ENCODE results near the gene ILF2. TPM values are rescaled to one million over a fixed set of nuclear protein-coding genes. Genes with fewer than 3 reads are reported as not detected.
A peak's percentile ranks its signal among the peaks of the same experiment; 100 is the strongest.

The ILF2 gene
- total and polyA plus RNA-seq, 2 of the 13 experiments (the other 11 are each of a cell fraction or from before 2014, with no cell fraction given), result 292 to 366 TPM

DNA sequence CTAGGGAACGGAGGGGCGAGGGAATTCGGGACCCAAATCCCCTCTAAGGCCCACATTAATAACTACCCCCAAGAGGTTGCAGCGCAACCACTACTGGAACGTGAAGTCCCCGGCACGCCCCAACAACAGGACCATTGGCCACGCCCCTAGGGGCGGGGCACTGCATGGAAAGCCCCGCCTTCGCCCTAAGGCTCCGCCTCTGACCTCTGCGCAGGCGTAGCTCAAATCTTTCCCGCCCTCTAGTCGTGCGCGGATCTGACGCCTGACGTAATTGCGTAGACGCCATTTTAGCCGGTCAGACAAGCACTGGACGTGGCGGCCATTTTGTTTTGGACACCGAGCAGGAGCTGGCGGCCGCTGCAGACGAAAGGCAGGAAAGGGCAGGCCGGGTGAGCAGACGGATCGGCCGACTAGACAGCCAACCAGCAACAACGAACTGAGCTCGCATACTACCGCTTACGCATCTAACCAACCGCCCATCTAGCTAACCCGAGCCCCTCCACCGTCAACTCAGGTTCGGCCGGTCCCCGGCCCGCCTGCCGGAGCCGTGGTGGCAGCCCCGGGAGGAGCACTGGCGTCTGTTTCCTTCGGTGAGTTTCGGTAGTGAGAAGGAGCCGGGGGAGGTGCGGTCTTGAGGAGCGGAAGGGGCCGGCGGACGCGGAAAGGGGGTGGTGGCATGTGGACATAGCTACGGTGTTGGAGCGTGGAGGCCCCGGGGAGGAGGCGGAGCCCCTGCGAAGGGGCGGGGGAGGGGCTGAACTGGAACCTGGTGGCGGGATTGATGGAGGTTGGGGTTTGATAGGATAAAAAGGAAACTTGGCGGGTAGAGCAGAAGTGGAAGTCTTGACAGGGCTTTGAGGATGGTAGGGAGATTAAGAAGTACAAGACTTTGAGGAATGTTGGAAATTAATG is 36.8 kb downstream of the ILF2 start, which contains the start of gene CHTOP (continued):
- TF ChIP-seq, protein P1, sequence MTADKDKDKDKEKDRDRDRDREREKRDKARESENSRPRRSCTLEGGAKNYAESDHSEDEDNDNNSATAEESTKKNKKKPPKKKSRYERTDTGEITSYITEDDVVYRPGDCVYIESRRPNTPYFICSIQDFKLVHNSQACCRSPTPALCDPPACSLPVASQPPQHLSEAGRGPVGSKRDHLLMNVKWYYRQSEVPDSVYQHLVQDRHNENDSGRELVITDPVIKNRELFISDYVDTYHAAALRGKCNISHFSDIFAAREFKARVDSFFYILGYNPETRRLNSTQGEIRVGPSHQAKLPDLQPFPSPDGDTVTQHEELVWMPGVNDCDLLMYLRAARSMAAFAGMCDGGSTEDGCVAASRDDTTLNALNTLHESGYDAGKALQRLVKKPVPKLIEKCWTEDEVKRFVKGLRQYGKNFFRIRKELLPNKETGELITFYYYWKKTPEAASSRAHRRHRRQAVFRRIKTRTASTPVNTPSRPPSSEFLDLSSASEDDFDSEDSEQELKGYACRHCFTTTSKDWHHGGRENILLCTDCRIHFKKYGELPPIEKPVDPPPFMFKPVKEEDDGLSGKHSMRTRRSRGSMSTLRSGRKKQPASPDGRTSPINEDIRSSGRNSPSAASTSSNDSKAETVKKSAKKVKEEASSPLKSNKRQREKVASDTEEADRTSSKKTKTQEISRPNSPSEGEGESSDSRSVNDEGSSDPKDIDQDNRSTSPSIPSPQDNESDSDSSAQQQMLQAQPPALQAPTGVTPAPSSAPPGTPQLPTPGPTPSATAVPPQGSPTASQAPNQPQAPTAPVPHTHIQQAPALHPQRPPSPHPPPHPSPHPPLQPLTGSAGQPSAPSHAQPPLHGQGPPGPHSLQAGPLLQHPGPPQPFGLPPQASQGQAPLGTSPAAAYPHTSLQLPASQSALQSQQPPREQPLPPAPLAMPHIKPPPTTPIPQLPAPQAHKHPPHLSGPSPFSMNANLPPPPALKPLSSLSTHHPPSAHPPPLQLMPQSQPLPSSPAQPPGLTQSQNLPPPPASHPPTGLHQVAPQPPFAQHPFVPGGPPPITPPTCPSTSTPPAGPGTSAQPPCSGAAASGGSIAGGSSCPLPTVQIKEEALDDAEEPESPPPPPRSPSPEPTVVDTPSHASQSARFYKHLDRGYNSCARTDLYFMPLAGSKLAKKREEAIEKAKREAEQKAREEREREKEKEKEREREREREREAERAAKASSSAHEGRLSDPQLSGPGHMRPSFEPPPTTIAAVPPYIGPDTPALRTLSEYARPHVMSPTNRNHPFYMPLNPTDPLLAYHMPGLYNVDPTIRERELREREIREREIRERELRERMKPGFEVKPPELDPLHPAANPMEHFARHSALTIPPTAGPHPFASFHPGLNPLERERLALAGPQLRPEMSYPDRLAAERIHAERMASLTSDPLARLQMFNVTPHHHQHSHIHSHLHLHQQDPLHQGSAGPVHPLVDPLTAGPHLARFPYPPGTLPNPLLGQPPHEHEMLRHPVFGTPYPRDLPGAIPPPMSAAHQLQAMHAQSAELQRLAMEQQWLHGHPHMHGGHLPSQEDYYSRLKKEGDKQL (CRISPR knock-in tag; IDR thresholded peaks at IDR 0.05; ENCODE audit: low read depth), result no peak
- 0 out of 2 replicates have a peak, but pooled peaks have one; percentile 47 for TF ChIP-seq MXD4 (CRISPR knock-in tag; IDR thresholded peaks at IDR 0.05)
- no peak for TF ChIP-seq MAF1 (CRISPR knock-in tag; IDR thresholded peaks at IDR 0.05; ENCODE audit: borderline replicate concordance)
- no peak for TF ChIP-seq ZSCAN29 (CRISPR knock-in tag; conservative IDR thresholded peaks at IDR 0.05)
- TF ChIP-seq, protein P2, sequence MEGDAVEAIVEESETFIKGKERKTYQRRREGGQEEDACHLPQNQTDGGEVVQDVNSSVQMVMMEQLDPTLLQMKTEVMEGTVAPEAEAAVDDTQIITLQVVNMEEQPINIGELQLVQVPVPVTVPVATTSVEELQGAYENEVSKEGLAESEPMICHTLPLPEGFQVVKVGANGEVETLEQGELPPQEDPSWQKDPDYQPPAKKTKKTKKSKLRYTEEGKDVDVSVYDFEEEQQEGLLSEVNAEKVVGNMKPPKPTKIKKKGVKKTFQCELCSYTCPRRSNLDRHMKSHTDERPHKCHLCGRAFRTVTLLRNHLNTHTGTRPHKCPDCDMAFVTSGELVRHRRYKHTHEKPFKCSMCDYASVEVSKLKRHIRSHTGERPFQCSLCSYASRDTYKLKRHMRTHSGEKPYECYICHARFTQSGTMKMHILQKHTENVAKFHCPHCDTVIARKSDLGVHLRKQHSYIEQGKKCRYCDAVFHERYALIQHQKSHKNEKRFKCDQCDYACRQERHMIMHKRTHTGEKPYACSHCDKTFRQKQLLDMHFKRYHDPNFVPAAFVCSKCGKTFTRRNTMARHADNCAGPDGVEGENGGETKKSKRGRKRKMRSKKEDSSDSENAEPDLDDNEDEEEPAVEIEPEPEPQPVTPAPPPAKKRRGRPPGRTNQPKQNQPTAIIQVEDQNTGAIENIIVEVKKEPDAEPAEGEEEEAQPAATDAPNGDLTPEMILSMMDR (CRISPR knock-in tag; IDR thresholded peaks at IDR 0.05), result no peak
- no peak for TF ChIP-seq SMAD1 (CRISPR knock-in tag; IDR thresholded peaks at IDR 0.05; ENCODE audit: borderline replicate concordance, low read depth)
- no peak for TF ChIP-seq HNF4G (IDR thresholded peaks at IDR 0.05; ENCODE audit: borderline replicate concordance, low read depth, low read length)
- no peak for TF ChIP-seq HNF4G (CRISPR knock-in tag; IDR thresholded peaks at IDR 0.05; ENCODE audit: borderline replicate concordance, low read depth)
- TF ChIP-seq ZFP37 (CRISPR knock-in tag; IDR thresholded peaks at IDR 0.05; ENCODE audit: borderline replicate concordance), result no peak
- TF ChIP-seq RFX3 (CRISPR knock-in tag; IDR thresholded peaks at IDR 0.05), result no peak; the same call in 1 of the 2 replicates
- peak; percentile 66; the same call in 1 of the 2 replicates for TF ChIP-seq ERF (CRISPR knock-in tag; IDR thresholded peaks at IDR 0.05)
- peak; percentile 76 for TF ChIP-seq GATAD1 (CRISPR knock-in tag; IDR thresholded peaks at IDR 0.05)
- TF ChIP-seq, protein P3, sequence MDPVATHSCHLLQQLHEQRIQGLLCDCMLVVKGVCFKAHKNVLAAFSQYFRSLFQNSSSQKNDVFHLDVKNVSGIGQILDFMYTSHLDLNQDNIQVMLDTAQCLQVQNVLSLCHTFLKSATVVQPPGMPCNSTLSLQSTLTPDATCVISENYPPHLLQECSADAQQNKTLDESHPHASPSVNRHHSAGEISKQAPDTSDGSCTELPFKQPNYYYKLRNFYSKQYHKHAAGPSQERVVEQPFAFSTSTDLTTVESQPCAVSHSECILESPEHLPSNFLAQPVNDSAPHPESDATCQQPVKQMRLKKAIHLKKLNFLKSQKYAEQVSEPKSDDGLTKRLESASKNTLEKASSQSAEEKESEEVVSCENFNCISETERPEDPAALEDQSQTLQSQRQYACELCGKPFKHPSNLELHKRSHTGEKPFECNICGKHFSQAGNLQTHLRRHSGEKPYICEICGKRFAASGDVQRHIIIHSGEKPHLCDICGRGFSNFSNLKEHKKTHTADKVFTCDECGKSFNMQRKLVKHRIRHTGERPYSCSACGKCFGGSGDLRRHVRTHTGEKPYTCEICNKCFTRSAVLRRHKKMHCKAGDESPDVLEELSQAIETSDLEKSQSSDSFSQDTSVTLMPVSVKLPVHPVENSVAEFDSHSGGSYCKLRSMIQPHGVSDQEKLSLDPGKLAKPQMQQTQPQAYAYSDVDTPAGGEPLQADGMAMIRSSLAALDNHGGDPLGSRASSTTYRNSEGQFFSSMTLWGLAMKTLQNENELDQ (CRISPR knock-in tag; IDR thresholded peaks at IDR 0.05; ENCODE audit: borderline replicate concordance), result no peak
- TF ChIP-seq FOXK2 (IDR thresholded peaks at IDR 0.05), result peak; percentile 37; the same call in 1 of the 2 replicates
- TF ChIP-seq ZNF260 (CRISPR knock-in tag; IDR thresholded peaks at IDR 0.05; ENCODE audit: borderline replicate concordance, low read depth), result no peak
- TF ChIP-seq, protein P4, sequence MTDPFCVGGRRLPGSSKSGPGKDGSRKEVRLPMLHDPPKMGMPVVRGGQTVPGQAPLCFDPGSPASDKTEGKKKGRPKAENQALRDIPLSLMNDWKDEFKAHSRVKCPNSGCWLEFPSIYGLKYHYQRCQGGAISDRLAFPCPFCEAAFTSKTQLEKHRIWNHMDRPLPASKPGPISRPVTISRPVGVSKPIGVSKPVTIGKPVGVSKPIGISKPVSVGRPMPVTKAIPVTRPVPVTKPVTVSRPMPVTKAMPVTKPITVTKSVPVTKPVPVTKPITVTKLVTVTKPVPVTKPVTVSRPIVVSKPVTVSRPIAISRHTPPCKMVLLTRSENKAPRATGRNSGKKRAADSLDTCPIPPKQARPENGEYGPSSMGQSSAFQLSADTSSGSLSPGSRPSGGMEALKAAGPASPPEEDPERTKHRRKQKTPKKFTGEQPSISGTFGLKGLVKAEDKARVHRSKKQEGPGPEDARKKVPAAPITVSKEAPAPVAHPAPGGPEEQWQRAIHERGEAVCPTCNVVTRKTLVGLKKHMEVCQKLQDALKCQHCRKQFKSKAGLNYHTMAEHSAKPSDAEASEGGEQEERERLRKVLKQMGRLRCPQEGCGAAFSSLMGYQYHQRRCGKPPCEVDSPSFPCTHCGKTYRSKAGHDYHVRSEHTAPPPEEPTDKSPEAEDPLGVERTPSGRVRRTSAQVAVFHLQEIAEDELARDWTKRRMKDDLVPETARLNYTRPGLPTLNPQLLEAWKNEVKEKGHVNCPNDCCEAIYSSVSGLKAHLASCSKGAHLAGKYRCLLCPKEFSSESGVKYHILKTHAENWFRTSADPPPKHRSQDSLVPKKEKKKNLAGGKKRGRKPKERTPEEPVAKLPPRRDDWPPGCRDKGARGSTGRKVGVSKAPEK (CRISPR knock-in tag; IDR thresholded peaks at IDR 0.05; ENCODE audit: borderline replicate concordance), result 0 out of 2 replicates have a peak, but pooled peaks have one; percentile 27
